HuH-7 (cell line): Measurements from ENCODE around the gene KARS1.

Experiments used
- DNase-seq: peaks from one replicate; pipeline ENCODE4 v3.0.0; 2011; ENCODE audit warnings: low spot score

Gene KARS1

GRCh38 chr16:75579281-75579834 is 68.1 kb downstream of the KARS1 start:
- DNase-seq = no peak

- DNase-seq = no peak
Observed at GRCh38 chr16:75578725-75579124, 68.7 kb downstream of the KARS1 start.

GRCh38 chr16:75578212-75578611 is 69.3 kb downstream of the KARS1 start:
- DNase-seq = no peak
